Right lobe of liver (tissue), 6 donors: Measurements from ENCODE around the gene TYW1B. TPM values are rescaled to one million over a fixed set of nuclear protein-coding genes. Genes with fewer than 3 reads are reported as not detected.
"Not testable (repeated sequence)": the region's sequence is repeated elsewhere in the genome, so short reads cannot be mapped to it uniquely, and the experiment has no call there.

Source experiments
- ATAC-seq, 4 donors: fragments of 200-7000 bp; cut with Tn5 transposase; one replicate each; pipeline ENCODE4 v1.9.1; 2020; ENCODE audit warnings: mild to moderate bottlenecking in 4 of 4, moderate library complexity in 4 of 4
- DNase-seq, 3 donors: peaks; one replicate each; pipeline ENCODE4 v3.0.0-alpha.2; 2020
- H3K27ac ChIP-seq, 3 donors: fragments of 200-600 bp; one replicate each; pipeline ENCODE4 v1.8.0; 2022
- H3K27me3 ChIP-seq, 2 donors: fragments of 200-600 bp; one replicate each; pipeline ENCODE4 v1.8.0; 2022
- H3K36me3 ChIP-seq, 4 donors: fragments of 200-600 bp; sonication (generic) in 1 of 4; one replicate each; pipeline versions ENCODE4 v1.5.1 to v1.8.0; 2017 to 2022; ENCODE audit warnings: control low read depth in 1 of 4
- H3K4me1 ChIP-seq, 4 donors: fragments of 200-600 bp; sonication (generic) in 1 of 4; one replicate each; pipeline versions ENCODE4 v1.5.1 to v1.8.0; 2017 to 2022; ENCODE audit warnings: control low read depth in 1 of 4
- H3K4me3 ChIP-seq, 3 donors: fragments of 200-600 bp; one replicate each; pipeline ENCODE4 v1.8.0; 2022
- H3K9me3 ChIP-seq, 4 donors: fragments of 200-600 bp; sonication (generic) in 1 of 4; one replicate each; pipeline versions ENCODE4 v1.5.1 to v1.8.0; 2017 to 2022; ENCODE audit warnings: control low read depth in 1 of 4
- POLR2A ChIP-seq: fragments of 450-650 bp; IDR thresholded peaks from one replicate; pipeline ENCODE4 v1.6.1; 2017; ENCODE audit warnings: antibody characterized with exemption, mild to moderate bottlenecking
- WGBS: methylation state at CpG from one replicate; pipeline ENCODE4 v1.1.6; 2018; ENCODE audit warnings: low coverage, low lambda C conversion rate; ENCODE audit not compliant: insufficient coverage; ENCODE audit errors: missing lambda C conversion rate; 5-methylcytosine and 5-hydroxymethylcytosine counted together
- intact Hi-C, 2 donors: fragments of 100-400 bp; cut with DNase I; formaldehyde crosslinking; loops; one replicate each; pipeline versions ENCODE4 v1.11.2 to v1.14.1; 2022
- total RNA-seq, 6 experiments: library from RNA; depleted of rRNA in 2 of 6; stranded (reverse); fragments of >200 nt in 2 of 6; fragmentation: NEBNext Ultra II Directional in 3 of 6; extraction: Animal tissue kit (Norgen Biotek cat#: 25700) in 3 of 6; gene quantifications; one replicate each; pipeline versions ENCODE4 v1.1.0 to v1.2.4, GENCODE V29; 2016 to 2023
- TF ChIP-seq, protein P1 (sequence below), 4 donors: fragments of 200-600 bp in 3 of 4; fragments of 450-650 bp in 1 of 4; IDR thresholded peaks; one replicate each; pipeline versions ENCODE4 v1.5.1 to v1.8.0; 2016 to 2022; ENCODE audit warnings: antibody characterized with exemption in 4 of 4, mild to moderate bottlenecking in 2 of 4
- donor health status: DM: no; HTN: yes; CAD: no.
- donor health status: DM: no; HTN: no; CAD: no.
- donor health status: DM: no; HTN: no; CAD: no.
- donor health status: DM: no; HTN: yes; CAD: no.
- donor health status: DM: no; HTN: yes; CAD: no.

The TYW1B gene
- total RNA-seq, 6 experiments from 2014 or later: 1.2 to 10.1 (median 2.5) TPM

DNA sequence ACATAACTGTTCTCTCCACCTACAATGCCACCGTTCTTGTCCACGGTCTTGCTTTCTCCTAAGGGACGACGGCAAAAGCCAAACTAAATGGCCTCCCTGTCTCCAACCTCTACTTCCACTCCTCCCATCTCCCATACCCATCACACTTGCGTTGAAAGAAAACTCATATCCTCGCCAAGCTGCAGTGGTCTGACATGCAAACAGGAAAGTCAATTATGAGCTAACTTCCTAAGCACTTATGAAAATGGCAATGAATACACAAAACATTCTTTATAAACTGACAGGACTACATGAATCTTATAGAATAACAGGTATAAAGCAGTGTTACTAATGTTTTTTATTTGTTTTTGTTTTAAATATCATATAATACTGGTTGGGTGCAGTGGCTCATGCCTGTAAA is 46.4 kb downstream of the TYW1B start:
- no peaks in the 10 kb centered on the region for H3K9me3 ChIP-seq
- DNase-seq (no peak), ATAC-seq (no peak)
- intact Hi-C loops: no loop called here
- TF ChIP-seq, protein P1, sequence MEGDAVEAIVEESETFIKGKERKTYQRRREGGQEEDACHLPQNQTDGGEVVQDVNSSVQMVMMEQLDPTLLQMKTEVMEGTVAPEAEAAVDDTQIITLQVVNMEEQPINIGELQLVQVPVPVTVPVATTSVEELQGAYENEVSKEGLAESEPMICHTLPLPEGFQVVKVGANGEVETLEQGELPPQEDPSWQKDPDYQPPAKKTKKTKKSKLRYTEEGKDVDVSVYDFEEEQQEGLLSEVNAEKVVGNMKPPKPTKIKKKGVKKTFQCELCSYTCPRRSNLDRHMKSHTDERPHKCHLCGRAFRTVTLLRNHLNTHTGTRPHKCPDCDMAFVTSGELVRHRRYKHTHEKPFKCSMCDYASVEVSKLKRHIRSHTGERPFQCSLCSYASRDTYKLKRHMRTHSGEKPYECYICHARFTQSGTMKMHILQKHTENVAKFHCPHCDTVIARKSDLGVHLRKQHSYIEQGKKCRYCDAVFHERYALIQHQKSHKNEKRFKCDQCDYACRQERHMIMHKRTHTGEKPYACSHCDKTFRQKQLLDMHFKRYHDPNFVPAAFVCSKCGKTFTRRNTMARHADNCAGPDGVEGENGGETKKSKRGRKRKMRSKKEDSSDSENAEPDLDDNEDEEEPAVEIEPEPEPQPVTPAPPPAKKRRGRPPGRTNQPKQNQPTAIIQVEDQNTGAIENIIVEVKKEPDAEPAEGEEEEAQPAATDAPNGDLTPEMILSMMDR (IDR thresholded peaks at IDR 0.05): no peak
- TF ChIP-seq POLR2A: no peak
- no peak overlapping the region for H3K27ac ChIP-seq
- no peaks in the 10 kb centered on the region for H3K36me3 ChIP-seq
- no peaks in the 10 kb centered on the region for H3K27me3 ChIP-seq
- 88% methylated on average over 6 of the region's 6 CpGs for WGBS
- H3K4me3 ChIP-seq: no peak overlapping the region
- H3K4me1 ChIP-seq: peaks cover 0 to 14% (median 0%) of the 10 kb centered on the region in 4 donors

DNA sequence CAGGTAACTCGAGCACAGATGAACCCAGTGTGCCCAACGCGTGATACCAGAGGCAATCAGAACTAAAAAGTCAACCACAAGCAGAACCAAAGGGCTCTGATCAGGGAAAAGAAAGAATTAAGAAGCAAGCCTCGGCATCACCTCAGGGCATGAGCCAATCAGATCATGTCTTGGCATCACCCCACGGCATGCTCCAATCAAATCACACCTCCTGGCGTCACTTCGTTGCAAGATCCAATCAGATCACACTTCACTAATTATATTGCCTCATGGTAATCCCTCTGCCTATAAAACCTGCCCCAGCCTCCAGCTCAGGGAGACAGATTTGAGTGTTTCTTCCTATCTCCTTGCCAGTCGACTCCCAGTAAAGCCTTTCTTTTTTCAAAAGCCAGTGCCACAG is 46.8 kb downstream of the TYW1B start:
- Histone ChIP-seq H3K4me3 (no peak overlapping the region), H3K27ac (no peak overlapping the region), H3K36me3 (no peaks in the 10 kb centered on the region), H3K27me3 (no peaks in the 10 kb centered on the region), H3K9me3 (no peaks in the 10 kb centered on the region), H3K4me1 (peaks cover 0 to 14% (median 0%) of the 10 kb centered on the region in 4 donors)
- 85% methylated on average over 6 of the region's 8 CpGs for WGBS
- no peak for ATAC-seq
- intact Hi-C loops: no loop called here
- TF ChIP-seq, protein P1 (IDR thresholded peaks at IDR 0.05): no peak
- no peak for TF ChIP-seq POLR2A
- no peak for DNase-seq

DNA sequence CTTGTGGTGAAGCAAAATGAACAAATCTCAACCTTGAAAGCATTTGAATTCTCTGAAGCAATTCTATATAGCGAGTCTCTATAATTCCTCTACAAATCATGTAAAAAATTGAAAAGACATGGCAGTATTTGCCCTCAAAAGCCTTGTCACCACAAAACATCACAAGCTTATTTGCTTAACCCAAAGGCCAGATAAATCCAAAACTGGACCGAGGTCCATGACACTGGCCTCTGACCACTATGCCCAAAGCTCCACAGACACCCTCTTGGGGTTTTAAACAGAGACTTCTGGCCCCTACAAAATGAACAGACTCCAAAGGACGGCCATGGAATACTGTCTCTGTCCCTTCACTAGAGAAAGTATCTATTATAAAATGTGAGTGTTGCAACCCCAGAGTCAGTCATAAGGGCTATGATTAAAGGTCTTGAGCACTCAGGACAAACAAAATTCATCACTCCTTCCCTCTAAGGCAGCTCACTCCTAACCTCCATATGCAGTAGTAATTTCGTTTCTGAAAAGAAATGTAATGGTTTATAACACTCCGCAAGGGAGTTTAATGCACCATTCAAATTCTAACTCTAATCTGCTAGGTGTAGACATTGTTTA is 47.6 kb downstream of the TYW1B start:
- peaks cover 0 to 14% (median 0%) of the 10 kb centered on the region in 4 donors for H3K4me1 ChIP-seq
- H3K27me3 ChIP-seq, H3K9me3 ChIP-seq, intact Hi-C loops, DNase-seq, H3K36me3 ChIP-seq, H3K4me3 ChIP-seq: not testable (repeated sequence)
- WGBS: 57% methylated on average over 5 of the region's 5 CpGs
- peak; percentile 72 to 87 (median 86) for ATAC-seq
- peak overlapping the region in 1 of 3 donors; percentile 27 for H3K27ac ChIP-seq

DNA sequence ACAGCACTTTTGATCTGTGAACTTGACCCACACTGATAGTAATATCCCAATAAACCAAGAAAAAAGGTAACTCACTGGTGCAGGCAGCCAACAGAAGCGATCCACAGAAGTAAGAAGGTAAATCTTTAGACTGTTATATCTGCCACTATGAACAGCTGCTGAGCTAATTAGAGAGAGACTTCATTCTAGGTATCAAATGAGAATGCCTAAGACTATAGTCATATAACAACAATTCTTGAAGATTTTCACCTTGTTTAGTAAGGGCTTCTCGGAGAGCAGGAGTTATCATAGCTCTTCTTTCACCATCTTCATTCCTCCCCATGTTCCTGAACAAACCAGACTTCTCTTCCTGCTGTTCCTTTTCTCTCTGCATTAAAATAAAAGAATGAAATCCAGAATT is 50.8 kb downstream of the TYW1B start:
- WGBS: 100% methylated on average over 2 of the region's 2 CpGs
- DNase-seq, H3K36me3 ChIP-seq, H3K27ac ChIP-seq, H3K4me1 ChIP-seq, H3K4me3 ChIP-seq, ATAC-seq, H3K27me3 ChIP-seq, H3K9me3 ChIP-seq, intact Hi-C loops: not testable (repeated sequence)

DNA sequence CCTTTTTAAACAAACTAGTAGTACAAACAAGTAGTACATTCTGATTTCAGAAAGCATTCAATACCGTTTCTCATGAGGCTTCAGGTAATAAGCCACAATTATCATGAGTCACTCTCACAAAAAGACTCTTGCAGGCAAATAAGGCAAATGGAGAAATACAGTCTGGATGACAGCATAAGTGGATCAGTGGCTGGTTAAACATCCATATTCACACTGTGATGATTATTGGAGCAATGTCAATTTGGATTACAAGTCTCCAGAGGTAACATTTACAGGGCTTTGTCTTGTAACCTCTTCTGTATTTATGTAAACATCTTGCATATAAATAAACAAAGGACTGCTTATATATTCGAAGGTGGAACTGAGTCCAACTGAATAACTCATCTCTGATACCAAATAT is 55.4 kb downstream of the TYW1B start:
- DNase-seq, H3K27me3 ChIP-seq, H3K4me3 ChIP-seq, H3K9me3 ChIP-seq, H3K36me3 ChIP-seq, intact Hi-C loops, ATAC-seq, H3K4me1 ChIP-seq, H3K27ac ChIP-seq: not testable (repeated sequence)
- WGBS: 62% methylated on average over 2 of the region's 2 CpGs

DNA sequence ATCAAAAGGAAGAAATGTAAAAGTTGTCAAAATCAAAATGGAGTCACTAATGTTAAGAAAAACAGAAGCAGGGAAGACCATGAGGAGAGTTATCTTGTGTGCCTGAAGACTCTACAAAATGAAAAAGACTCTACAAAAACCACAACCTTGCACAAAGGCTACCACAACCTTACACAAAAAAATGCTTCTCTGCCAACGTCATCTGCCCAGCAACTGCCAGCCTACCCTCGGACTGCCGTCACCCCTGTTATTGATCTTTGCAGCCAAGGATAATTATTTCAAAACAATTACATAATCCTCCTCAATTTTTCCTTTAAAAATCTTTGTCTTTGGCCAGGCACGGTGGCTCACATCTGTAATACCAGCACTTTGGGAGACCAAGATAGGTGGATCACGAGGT is 61.0 kb downstream of the TYW1B start:
- H3K4me1 ChIP-seq, H3K27ac ChIP-seq, H3K4me3 ChIP-seq, DNase-seq, H3K9me3 ChIP-seq, intact Hi-C loops, H3K27me3 ChIP-seq, H3K36me3 ChIP-seq: not testable (repeated sequence)
- 47% methylated on average over 5 of the region's 5 CpGs for WGBS
- ATAC-seq: peak in 2 of 4 donors; percentile 56 to 77

DNA sequence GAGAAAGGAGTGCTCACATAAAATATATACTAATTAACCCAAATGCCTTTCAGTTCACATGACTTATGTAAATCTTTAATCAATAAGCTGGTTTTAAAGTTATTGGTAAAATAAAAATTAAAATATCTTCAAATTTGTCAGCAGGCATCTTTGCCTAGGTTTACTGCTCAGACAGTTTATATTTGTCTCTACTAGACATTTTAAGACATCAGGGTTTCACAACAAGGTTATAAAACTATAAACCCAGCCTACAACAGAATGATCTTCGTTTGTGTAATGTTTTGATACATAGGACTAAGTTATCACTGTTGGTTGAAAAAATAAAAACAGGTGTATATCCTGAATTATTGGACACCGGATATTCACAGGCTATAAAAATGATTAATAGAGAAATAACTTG is 67.4 kb downstream of the TYW1B start:
- intact Hi-C loops: no loop called here
- TF ChIP-seq, protein P1 (IDR thresholded peaks at IDR 0.05): no peak
- TF ChIP-seq POLR2A: no peak

More for the DNA sequence above, 67.4 kb downstream of the TYW1B start:
- Histone ChIP-seq H3K27ac (no peak overlapping the region), H3K27me3 (no peaks in the 10 kb centered on the region), H3K9me3 (no peaks in the 10 kb centered on the region), H3K36me3 (no peaks in the 10 kb centered on the region), H3K4me3 (no peak overlapping the region), H3K4me1 (no peaks in the 10 kb centered on the region)
- 72% methylated on average over 2 of the region's 2 CpGs for WGBS
- no peak for DNase-seq
- no peak for ATAC-seq
